ENCODE data around the gene TM9SF2. TPM values are rescaled to one million over a fixed set of nuclear protein-coding genes. Genes with fewer than 3 reads are reported as not detected.
A peak's percentile ranks its signal among the peaks of the same experiment; 100 is the strongest.

Gene TM9SF2
- total RNA-seq, 1 experiment from 2014 or later = 154 TPM

DNA sequence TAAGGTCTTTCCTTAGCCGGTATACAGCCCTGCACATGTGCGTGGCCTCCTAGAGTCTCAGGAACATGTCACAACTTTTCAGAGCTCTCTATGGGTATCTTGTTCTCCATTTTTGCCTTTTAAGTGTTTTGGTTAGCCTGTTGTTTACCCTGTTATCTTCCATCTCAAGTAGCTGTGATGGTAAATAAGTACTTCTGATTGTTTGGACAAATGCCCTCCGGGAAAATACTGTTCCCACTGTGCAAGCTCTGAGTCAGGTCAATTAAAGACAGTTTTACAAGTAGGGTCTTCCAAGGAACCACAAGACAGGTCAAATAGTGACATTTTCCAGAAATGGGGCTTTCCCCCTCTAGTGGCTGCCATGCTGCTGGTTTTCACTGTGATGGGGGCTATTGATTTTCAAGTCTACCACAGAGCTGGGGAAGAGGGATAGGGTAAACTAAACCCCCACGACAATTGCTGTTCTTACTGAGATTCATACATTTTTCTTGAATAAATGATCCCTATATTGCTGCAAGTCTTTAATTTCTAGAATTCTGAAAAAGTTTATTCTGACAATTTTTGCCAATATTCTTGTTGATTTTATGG lies 109.5 kb downstream of the TM9SF2 start:
- Histone ChIP-seq H3K4me3 (ENCODE audit: low read depth, low read length) (no peak overlapping the region), H3K27me3 (replicated peaks; ENCODE audit: control insufficient read depth, insufficient read depth, low read length) (no peaks in the 10 kb centered on the region), H3K9me3 (no peaks in the 10 kb centered on the region), H3K36me3 (ENCODE audit: control insufficient read depth, insufficient read depth, low read length) (no peaks in the 10 kb centered on the region), H3K4me1 (peaks cover 2% of the 10 kb centered on the region)
- ChIA-PET POLR2A (no interaction called here), CTCF (interaction anchor here (0.6 to 1.6 kb wide), 3 partner anchors 32 to 58 kb away, joined by 3 to 12 read pairs (median 3); no protein-coding TSS in a partner anchor)
- peak in 1 of 2 experiments; percentile 25 for DNase-seq
- intact Hi-C loops (cut with micrococcal nuclease; ENCODE audit: unreplicated experiment) = no loop called here
- TF ChIP-seq CTCF (IDR thresholded peaks at IDR 0.05; ENCODE audit: insufficient read depth in 1 of 2, low read depth in 1 of 2, low read length in 1 of 2, severe bottlenecking in 1 of 2, unreplicated experiment in 1 of 2) = peak; percentile 30 to 64
- no TSS peak for BruUV-seq (replicated peaks)
- H3K27ac Mint-ChIP-seq (ENCODE audit: unreplicated experiment) = no peak overlapping the region
- no peaks in the 10 kb centered on the region for H3K27me3 Mint-ChIP-seq (ENCODE audit: insufficient read depth, unreplicated experiment)
- peaks cover 10% of the 10 kb centered on the region for H3K36me3 Mint-ChIP-seq (ENCODE audit: insufficient read depth, unreplicated experiment)
- no peaks in the 10 kb centered on the region for H3K4me1 Mint-ChIP-seq (ENCODE audit: low read depth, unreplicated experiment)
- H3K4me3 Mint-ChIP-seq (ENCODE audit: unreplicated experiment) = no peak overlapping the region
- H3K9me3 Mint-ChIP-seq (ENCODE audit: unreplicated experiment) = no peaks in the 10 kb centered on the region

Other genes with a start within 250 kb of the TM9SF2 start
- not detected in 2 replicates for gene GPR18, start 243.1 kb upstream of the TM9SF2 start, total RNA-seq (2022)
- gene GPR183, start 194.1 kb upstream of the TM9SF2 start, total RNA-seq (2022) = not detected in 2 replicates
- 2.1 and 2.6 TPM in 2 replicates for gene CLYBL, start 105.2 kb downstream of the TM9SF2 start, total RNA-seq (2022)

Measured in Caco-2 (cell line).